AG08396 (cell line): ENCODE measurements around the gene COX8A.

Experiments
- DNase-seq: peaks from one replicate; pipeline ENCODE4 v3.0.0; 2012; ENCODE audit warnings: low spot score, mixed read lengths

COX8A gene

DNA sequence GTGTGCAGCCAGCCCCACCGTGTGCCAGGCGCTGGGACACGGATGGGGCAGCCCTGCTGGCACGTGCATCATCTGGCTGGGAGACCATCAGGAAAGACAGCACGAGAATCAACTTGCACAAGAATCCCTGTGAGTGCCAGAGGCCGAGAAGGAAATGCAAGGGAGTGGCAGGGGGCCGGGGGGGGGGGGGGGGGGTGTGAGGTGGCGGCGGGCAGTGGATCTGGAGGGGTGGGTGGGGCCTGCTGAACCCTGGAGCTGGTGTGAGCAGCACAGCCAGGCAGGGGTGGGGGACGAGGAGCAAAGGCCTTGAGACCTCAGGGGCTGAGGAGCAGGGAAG lies 47.3 kb downstream of the COX8A start:
- no peak for DNase-seq

DNA sequence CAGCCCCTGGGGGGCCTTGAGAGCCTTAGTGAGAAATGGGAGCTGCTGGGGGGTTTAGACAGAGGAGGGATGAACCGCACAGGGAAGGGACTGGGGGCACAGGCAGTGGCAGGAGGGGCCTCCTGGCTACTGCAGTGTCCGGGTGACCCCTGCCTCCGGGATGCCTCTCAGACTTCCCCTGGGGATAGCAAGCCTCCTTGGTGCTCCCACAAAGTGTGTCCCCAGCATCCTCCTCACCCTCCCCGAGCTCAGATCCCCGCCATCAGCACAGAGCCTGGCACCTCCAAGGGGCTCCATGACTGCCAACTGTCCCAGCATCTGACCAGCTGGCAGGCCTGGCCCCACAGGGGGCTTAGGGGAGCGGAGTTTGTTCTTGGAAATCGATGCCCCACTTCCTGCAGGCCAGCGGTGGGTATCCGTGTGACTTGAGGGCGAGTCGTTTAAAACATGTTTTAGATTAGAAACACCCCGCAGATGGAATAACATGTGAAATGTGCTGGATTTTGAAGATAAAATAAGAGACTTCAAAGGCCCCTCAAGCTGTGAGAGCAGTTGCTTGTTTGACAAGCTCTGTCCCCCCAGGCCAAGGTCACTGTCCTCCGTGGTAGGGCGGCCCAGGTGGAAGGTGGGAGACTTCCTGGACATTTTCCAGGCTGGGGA lies 47.8 kb downstream of the COX8A start:
- no peak for DNase-seq

DNA sequence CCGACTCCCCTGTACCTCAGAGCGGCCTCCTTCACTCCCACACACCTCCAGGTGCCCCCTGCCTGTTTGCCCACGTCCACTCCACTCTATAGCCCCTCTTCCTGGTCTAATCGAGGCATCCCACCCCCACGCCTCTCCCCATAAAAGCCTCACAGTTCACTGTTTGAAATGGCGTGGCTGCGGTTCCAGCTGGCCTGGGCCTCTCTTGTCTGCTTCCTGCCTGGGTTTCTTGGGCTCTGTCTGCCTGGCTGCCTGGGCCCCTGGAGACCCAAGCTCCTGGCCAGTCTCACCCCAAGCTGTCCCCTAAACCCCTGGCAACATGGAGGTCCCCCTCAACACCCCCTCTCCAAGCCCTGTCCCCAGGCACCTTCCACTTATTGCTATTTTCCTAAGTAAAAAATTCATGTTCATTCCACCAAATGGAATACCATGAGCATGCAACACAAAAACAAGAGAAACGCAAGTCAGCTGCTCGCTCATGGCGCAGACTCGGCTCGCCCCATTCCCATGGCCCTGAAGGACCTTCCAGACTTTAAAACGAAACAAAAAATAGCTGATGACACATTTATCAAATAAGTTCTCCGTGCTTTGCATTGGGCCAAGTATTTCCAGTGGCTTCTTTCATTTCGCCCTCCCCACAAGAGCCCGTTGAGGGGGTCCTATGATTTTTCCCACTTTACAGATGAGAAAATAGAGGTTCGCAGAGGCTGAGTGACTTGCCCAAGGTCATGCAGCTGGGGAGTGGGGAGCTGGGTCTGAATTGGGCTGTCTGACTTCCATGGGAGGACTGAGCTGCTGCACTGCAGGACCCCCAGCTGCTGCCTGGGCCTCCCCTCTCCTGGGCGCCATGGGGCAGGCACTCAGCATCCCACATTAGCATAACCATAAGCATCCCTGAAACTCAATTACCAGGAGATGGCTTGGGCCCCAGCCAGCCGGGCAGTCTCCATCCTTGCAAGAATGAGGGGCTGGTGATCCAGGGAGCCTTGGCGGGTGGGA lies 49.6 kb downstream of the COX8A start:
- DNase-seq: no peak

DNA sequence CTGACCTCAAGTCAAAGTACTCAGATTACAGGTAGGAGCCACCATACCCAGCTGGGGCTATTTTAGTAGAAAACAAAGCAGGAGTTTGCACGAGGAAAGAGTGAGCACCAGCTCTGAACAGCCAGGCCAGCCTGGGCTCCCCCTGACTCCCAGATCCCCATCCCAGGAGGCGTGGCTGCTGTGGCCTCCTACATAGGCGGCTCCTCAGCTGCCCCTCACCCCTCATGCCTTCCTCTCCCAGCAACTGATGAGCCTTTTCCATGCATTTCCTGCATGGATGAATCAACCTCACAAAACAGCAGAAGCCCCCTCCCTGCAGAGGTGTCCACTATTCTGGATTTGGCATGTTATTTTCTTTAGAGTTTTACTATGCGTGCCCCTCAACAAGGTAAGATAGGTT lies 50.8 kb downstream of the COX8A start:
- no peak for DNase-seq
